Uterus (tissue), 2 donors: Measurements from ENCODE around the gene TMEM94.
A peak's percentile ranks its signal among the peaks of the same experiment; 100 is the strongest.

ENCODE experiments used
- POLR2A ChIP-seq, 2 donors: fragments of 450-650 bp; IDR thresholded peaks; one replicate each; pipeline ENCODE4 v1.6.1; 2016; ENCODE audit warnings: antibody characterized with exemption in 2 of 2, mild to moderate bottlenecking in 1 of 2, moderate library complexity in 1 of 2
- TF ChIP-seq, protein P1 (sequence below), 4 experiments: fragments of 200-600 bp in 2 of 4; fragments of 450-650 bp in 2 of 4; sonication (generic) in 2 of 4; IDR thresholded peaks; one replicate each; pipeline ENCODE4 v1.5.1; 2016 to 2019; ENCODE audit warnings: antibody characterized with exemption in 4 of 4, mild to moderate bottlenecking in 2 of 4, moderate library complexity in 1 of 4

DNA sequence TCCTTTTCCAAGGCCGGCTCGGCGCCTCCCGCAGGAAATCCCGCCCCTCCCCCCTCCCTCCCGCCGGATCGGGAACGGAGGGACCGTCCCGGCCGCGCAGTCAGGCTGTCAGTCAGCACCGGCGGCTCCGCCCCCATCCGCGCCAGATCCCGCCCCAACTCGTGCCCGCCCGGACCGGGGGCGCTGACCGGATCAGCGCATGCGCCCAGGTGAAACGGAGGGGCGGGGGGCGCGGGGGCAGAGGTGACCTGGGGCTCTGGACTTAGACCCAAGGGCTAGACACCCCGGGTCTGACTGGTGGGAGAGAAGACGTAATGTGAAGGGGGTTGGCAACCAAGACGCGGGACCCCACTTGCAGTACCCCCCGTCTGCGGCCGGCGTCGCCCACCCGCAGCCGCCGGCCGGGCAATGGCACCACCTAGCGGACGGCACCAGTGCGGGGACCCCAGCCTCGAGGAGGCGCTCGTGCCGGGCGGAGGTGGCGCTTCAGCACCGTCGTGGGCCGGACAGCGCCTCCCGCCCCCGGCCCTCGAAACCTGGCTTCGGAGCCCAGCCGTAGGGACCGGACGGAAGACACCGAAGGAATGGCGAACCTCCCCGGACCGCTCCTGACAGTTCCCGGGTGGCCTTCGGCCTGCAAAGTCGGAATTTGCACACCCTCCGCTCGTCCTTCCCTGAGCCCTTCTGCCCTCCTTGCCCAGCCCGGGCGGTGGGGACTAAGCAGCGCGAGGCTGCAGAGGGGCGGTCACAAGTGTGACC lies 59.2 kb downstream of the TMEM94 start, which contains the start of gene CASKIN2:
- TF ChIP-seq, protein P1, sequence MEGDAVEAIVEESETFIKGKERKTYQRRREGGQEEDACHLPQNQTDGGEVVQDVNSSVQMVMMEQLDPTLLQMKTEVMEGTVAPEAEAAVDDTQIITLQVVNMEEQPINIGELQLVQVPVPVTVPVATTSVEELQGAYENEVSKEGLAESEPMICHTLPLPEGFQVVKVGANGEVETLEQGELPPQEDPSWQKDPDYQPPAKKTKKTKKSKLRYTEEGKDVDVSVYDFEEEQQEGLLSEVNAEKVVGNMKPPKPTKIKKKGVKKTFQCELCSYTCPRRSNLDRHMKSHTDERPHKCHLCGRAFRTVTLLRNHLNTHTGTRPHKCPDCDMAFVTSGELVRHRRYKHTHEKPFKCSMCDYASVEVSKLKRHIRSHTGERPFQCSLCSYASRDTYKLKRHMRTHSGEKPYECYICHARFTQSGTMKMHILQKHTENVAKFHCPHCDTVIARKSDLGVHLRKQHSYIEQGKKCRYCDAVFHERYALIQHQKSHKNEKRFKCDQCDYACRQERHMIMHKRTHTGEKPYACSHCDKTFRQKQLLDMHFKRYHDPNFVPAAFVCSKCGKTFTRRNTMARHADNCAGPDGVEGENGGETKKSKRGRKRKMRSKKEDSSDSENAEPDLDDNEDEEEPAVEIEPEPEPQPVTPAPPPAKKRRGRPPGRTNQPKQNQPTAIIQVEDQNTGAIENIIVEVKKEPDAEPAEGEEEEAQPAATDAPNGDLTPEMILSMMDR (IDR thresholded peaks at IDR 0.05) = peak; percentile 95 to 100 (median 98)
- no peak for TF ChIP-seq POLR2A (IDR thresholded peaks at IDR 0.05)
